Measurements from ENCODE around the gene NXPH4. TPM values are rescaled to one million over a fixed set of nuclear protein-coding genes. Genes with fewer than 3 reads are reported as not detected.

NXPH4 gene
- total RNA-seq, 1 donor from 2014 or later, result not detected

- Histone ChIP-seq H3K36me3 (no peaks in the 10 kb centered on the region), H3K4me3 (no peak overlapping the region), H3K27me3 (peaks cover 26% of the 10 kb centered on the region), H3K27ac (no peak overlapping the region), H3K9me3 (no peaks in the 10 kb centered on the region), H3K4me1 (peaks cover 14% of the 10 kb centered on the region)
- no peak for DNase-seq
- no peak for TF ChIP-seq CTCF (IDR thresholded peaks at IDR 0.05)
- ATAC-seq, result no peak
- intact Hi-C loops (cut with DNase I), result no loop called here
Observed at GRCh38 chr12:57247041-57247440, 30.4 kb downstream of the NXPH4 start.

- Histone ChIP-seq H3K27ac (no peak overlapping the region), H3K9me3 (no peaks in the 10 kb centered on the region), H3K4me1 (no peaks in the 10 kb centered on the region), H3K27me3 (peaks cover 7% of the 10 kb centered on the region), H3K36me3 (no peaks in the 10 kb centered on the region), H3K4me3 (peak overlapping the region; percentile 14)
- TF ChIP-seq CTCF (IDR thresholded peaks at IDR 0.05), result no peak
- DNase-seq (no peak), ATAC-seq (peak; percentile 81)
- intact Hi-C loops (cut with DNase I), result no loop called here
Observed at GRCh38 chr12:57248934-57249742, 32.5 kb downstream of the NXPH4 start.

- intact Hi-C loops (cut with DNase I), result no loop called here
Observed at GRCh38 chr12:57250541-57250940, 33.9 kb downstream of the NXPH4 start.

GRCh38 chr12:57250956-57251355 lies 34.4 kb downstream of the NXPH4 start, which contains the start of gene STAC3:
TSS of gene STAC3 (minus strand) at chr12:57251187. CDS start at chr12:57249636, 1,551 bp downstream.
- no peak within 1 kb of the TSS for H3K27ac ChIP-seq
- no peaks in the 10 kb centered on the region for H3K4me1 ChIP-seq
- DNase-seq (no peak), ATAC-seq (no peak)
- H3K4me3 ChIP-seq, result no peak within 1 kb of the TSS
- no peaks in the 10 kb centered on the region for H3K27me3 ChIP-seq
- H3K36me3 ChIP-seq, result peaks cover 6% of the 10 kb centered on the region
- TF ChIP-seq CTCF (IDR thresholded peaks at IDR 0.05), result no peak
- H3K9me3 ChIP-seq, result no peaks in the 10 kb centered on the region
- intact Hi-C loops (cut with DNase I), result no loop called here

More at GRCh38 chr12:57250541-57250940, 33.9 kb downstream of the NXPH4 start:
- no peak for TF ChIP-seq CTCF (IDR thresholded peaks at IDR 0.05)
- peaks cover 1% of the 10 kb centered on the region for H3K36me3 ChIP-seq
- no peak overlapping the region for H3K4me3 ChIP-seq
- no peak for ATAC-seq
- H3K9me3 ChIP-seq, result no peaks in the 10 kb centered on the region
- no peak for DNase-seq
- no peaks in the 10 kb centered on the region for H3K4me1 ChIP-seq
- no peaks in the 10 kb centered on the region for H3K27me3 ChIP-seq
- no peak overlapping the region for H3K27ac ChIP-seq

- no peaks in the 10 kb centered on the region for H3K27me3 ChIP-seq
- ATAC-seq (peak; percentile 15), DNase-seq (no peak)
- no peaks in the 10 kb centered on the region for H3K9me3 ChIP-seq
- H3K4me1 ChIP-seq, result no peaks in the 10 kb centered on the region
- H3K4me3 ChIP-seq, result no peak overlapping the region
- H3K27ac ChIP-seq, result no peak overlapping the region
- peaks cover 43% of the 10 kb centered on the region for H3K36me3 ChIP-seq
- intact Hi-C loops (cut with DNase I), result no loop called here
- no peak for TF ChIP-seq CTCF (IDR thresholded peaks at IDR 0.05)
Observed at GRCh38 chr12:57254506-57255280, 38.1 kb downstream of the NXPH4 start.
